Astrocyte (in vitro differentiated cells and primary cell): ENCODE results near the gene RELN. TPM values are rescaled to one million over a fixed set of nuclear protein-coding genes. Genes with fewer than 3 reads are reported as not detected.

ENCODE experiments used
- DNase-seq: peaks from one replicate; pipeline ENCODE4 v3.0.0-alpha.2; 2010; ENCODE audit warnings: low read depth
- FAIRE-seq: peaks from 2 replicates; lab custom pipeline; 2011; peaks lifted over from hg19 to GRCh38; lab: Jason Lieb, UNC
- H2AFZ ChIP-seq: 2 replicates; pipeline ENCODE4 v1.6.0; 2012; ENCODE audit warnings: low read depth, low read length, inconsistent platforms
- H3K27ac ChIP-seq: 2 replicates; pipeline ENCODE4 v1.5.1; 2011; ENCODE audit warnings: low read depth, low read length, inconsistent platforms
- H3K27me3 ChIP-seq: 2 replicates; pipeline ENCODE4 v1.6.0; 2011; ENCODE audit warnings: low read length, inconsistent platforms; ENCODE audit not compliant: insufficient read depth
- H3K36me3 ChIP-seq: 2 replicates; pipeline ENCODE4 v1.5.1; 2011; ENCODE audit warnings: low read length, inconsistent platforms; ENCODE audit not compliant: insufficient read depth
- H3K4me1 ChIP-seq: 2 replicates; pipeline ENCODE4 v1.5.1; 2011; ENCODE audit warnings: low read length, inconsistent platforms; ENCODE audit not compliant: insufficient read depth
- H3K4me2 ChIP-seq: 2 replicates; pipeline ENCODE4 v1.6.0; 2012; ENCODE audit warnings: low read length, inconsistent platforms
- H3K4me3 ChIP-seq: 2 replicates; pipeline ENCODE4 v1.5.1; 2011; ENCODE audit warnings: low read depth, mild to moderate bottlenecking, low read length, inconsistent platforms; ENCODE audit not compliant: insufficient read depth
- H3K79me2 ChIP-seq: 2 replicates; pipeline ENCODE4 v1.6.0; 2012; ENCODE audit warnings: mild to moderate bottlenecking, low read length, inconsistent platforms; ENCODE audit not compliant: insufficient read depth
- H3K9ac ChIP-seq: 2 replicates; pipeline ENCODE4 v1.6.0; 2012; ENCODE audit warnings: mild to moderate bottlenecking, low read length, inconsistent platforms
- H3K9me3 ChIP-seq: 2 replicates; pipeline ENCODE4 v1.5.1; 2012; ENCODE audit warnings: low read depth, mild to moderate bottlenecking, low read length, inconsistent platforms; ENCODE audit not compliant: insufficient read depth
- H4K20me1 ChIP-seq: 2 replicates; pipeline ENCODE4 v1.6.0; 2012; ENCODE audit warnings: low read length, inconsistent platforms; ENCODE audit not compliant: insufficient read depth
- H3K27ac Mint-ChIP-seq: one replicate; pipeline ENCODE4 v1.8.0; 2021; ENCODE audit warnings: mild to moderate bottlenecking, mixed read lengths; ENCODE audit not compliant: unreplicated experiment
- H3K27me3 Mint-ChIP-seq: one replicate; pipeline ENCODE4 v1.8.0; 2021; ENCODE audit warnings: low read depth, mixed read lengths; ENCODE audit not compliant: unreplicated experiment
- H3K36me3 Mint-ChIP-seq: one replicate; pipeline ENCODE4 v1.8.0; 2021; ENCODE audit warnings: low read depth, mixed read lengths; ENCODE audit not compliant: unreplicated experiment
- H3K4me1 Mint-ChIP-seq: one replicate; pipeline ENCODE4 v1.8.0; 2021; ENCODE audit warnings: low read depth, mixed read lengths; ENCODE audit not compliant: unreplicated experiment
- H3K4me3 Mint-ChIP-seq: one replicate; pipeline ENCODE4 v1.8.0; 2021; ENCODE audit warnings: mild to moderate bottlenecking, moderate library complexity, mixed read lengths; ENCODE audit not compliant: unreplicated experiment
- H3K9me3 Mint-ChIP-seq: one replicate; pipeline ENCODE4 v1.8.0; 2021; ENCODE audit warnings: mild to moderate bottlenecking, mixed read lengths; ENCODE audit not compliant: unreplicated experiment
- EZH2 ChIP-seq: IDR thresholded peaks from 2 replicates; pipeline ENCODE4 v1.6.1; 2012; ENCODE audit warnings: mild to moderate bottlenecking, low read length, inconsistent platforms; ENCODE audit not compliant: insufficient read depth
- total RNA-seq: library from RNA; stranded (reverse); gene quantifications from 2 replicates; pipeline ENCODE4 v1.2.1, GENCODE V29; 2021
- TF ChIP-seq, protein P1 (sequence below): IDR thresholded peaks from 2 replicates; pipeline ENCODE4 v1.5.1; 2011; ENCODE audit warnings: low read depth, mild to moderate bottlenecking, inconsistent platforms, low read length, moderate library complexity; ENCODE audit not compliant: insufficient read depth

The RELN gene
- total RNA-seq, 1 donor from 2014 or later = 0.98 TPM

GRCh38 chr7:104012835-104013234 lies 23.4 kb upstream of the RELN start:
- Histone ChIP-seq H3K27me3 (no peaks in the 10 kb centered on the region), H3K36me3 (no peaks in the 10 kb centered on the region), H3K9me3 (no peaks in the 10 kb centered on the region), H3K4me1 (no peaks in the 10 kb centered on the region), H3K9ac (no peak overlapping the region), H4K20me1 (no peaks in the 10 kb centered on the region), H3K4me2 (no peak overlapping the region), H3K27ac (no peak overlapping the region), H3K4me3 (no peak overlapping the region), H2AFZ (no peak overlapping the region), H3K79me2 (no peaks in the 10 kb centered on the region)
- Mint-ChIP-seq H3K27ac (no peak overlapping the region), H3K27me3 (peaks cover 4% of the 10 kb centered on the region), H3K36me3 (no peaks in the 10 kb centered on the region), H3K9me3 (no peaks in the 10 kb centered on the region), H3K4me1 (no peaks in the 10 kb centered on the region), H3K4me3 (no peak overlapping the region)
- FAIRE-seq = no peak
- DNase-seq = no peak
- TF ChIP-seq EZH2 = no peak
- TF ChIP-seq, protein P1, sequence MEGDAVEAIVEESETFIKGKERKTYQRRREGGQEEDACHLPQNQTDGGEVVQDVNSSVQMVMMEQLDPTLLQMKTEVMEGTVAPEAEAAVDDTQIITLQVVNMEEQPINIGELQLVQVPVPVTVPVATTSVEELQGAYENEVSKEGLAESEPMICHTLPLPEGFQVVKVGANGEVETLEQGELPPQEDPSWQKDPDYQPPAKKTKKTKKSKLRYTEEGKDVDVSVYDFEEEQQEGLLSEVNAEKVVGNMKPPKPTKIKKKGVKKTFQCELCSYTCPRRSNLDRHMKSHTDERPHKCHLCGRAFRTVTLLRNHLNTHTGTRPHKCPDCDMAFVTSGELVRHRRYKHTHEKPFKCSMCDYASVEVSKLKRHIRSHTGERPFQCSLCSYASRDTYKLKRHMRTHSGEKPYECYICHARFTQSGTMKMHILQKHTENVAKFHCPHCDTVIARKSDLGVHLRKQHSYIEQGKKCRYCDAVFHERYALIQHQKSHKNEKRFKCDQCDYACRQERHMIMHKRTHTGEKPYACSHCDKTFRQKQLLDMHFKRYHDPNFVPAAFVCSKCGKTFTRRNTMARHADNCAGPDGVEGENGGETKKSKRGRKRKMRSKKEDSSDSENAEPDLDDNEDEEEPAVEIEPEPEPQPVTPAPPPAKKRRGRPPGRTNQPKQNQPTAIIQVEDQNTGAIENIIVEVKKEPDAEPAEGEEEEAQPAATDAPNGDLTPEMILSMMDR = no peak

- Mint-ChIP-seq H3K36me3 (no peaks in the 10 kb centered on the region), H3K27me3 (peaks cover 4% of the 10 kb centered on the region), H3K4me1 (no peaks in the 10 kb centered on the region), H3K27ac (no peak overlapping the region), H3K4me3 (no peak overlapping the region), H3K9me3 (no peaks in the 10 kb centered on the region)
- no peaks in the 10 kb centered on the region for H3K4me1 ChIP-seq
- FAIRE-seq = no peak
- H3K4me2 ChIP-seq = no peak overlapping the region
- H3K79me2 ChIP-seq = no peaks in the 10 kb centered on the region
- no peak overlapping the region for H3K9ac ChIP-seq
- H3K27ac ChIP-seq = no peak overlapping the region
- no peak overlapping the region for H3K4me3 ChIP-seq
- no peaks in the 10 kb centered on the region for H3K9me3 ChIP-seq
- H3K36me3 ChIP-seq = no peaks in the 10 kb centered on the region
- no peak overlapping the region for H2AFZ ChIP-seq
- no peaks in the 10 kb centered on the region for H3K27me3 ChIP-seq
- TF ChIP-seq, protein P1 = no peak
- TF ChIP-seq EZH2 = no peak
- H4K20me1 ChIP-seq = no peaks in the 10 kb centered on the region
- no peak for DNase-seq
These were observed 22.4 kb upstream of the RELN start for GRCh38 chr7:104011829-104012228.

DNA sequence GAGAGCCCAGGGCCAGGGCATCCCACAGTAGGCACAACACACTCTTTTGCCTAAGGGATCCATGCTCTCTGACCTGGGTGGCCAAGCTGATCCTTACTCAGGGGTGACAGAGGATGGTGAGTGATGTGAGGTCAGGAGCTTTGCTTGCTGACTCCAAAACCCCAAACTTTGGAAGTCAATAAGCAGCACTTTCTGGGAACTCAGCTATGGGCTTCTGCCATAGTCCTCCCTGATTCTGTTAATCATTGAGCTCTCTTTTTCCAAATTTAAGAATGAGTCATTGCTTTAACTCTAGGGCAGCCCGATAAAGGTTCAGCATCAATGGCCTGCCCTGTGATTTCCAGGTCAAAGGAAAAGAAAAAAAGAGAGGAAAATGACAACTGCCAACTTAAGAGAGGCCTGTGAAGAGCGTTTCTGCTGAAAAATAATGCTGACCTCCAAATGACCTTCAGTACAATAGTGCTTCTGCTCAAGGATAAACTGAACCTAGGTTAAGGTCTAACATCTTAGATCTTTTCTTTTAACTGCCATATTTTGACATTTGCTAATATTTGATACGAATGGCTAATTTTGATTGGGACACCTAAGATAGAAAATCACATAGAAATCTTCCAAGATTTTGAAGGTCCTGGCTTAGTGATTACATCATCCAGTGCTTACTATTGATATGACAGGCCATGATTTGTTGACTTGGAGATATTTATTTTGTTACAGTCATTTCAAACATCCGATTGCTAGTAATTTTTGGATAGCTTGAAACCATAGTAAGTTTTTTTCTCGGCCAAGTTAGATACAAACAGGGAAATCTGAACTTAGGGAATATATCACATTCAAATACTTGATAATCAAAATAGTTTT lies 20.8 kb upstream of the RELN start:
- H3K27me3 Mint-ChIP-seq = no peaks in the 10 kb centered on the region
- H3K27ac ChIP-seq = no peak overlapping the region
- no peaks in the 10 kb centered on the region for H4K20me1 ChIP-seq
- H2AFZ ChIP-seq = no peak overlapping the region
- no peaks in the 10 kb centered on the region for H3K36me3 Mint-ChIP-seq
- DNase-seq = no peak
- H3K4me1 Mint-ChIP-seq = no peaks in the 10 kb centered on the region
- no peak overlapping the region for H3K4me2 ChIP-seq
- H3K4me3 ChIP-seq = no peak overlapping the region
- H3K27ac Mint-ChIP-seq = no peak overlapping the region
- no peak for TF ChIP-seq EZH2
- TF ChIP-seq, protein P1 = no peak
- H3K9ac ChIP-seq = no peak overlapping the region
- H3K9me3 ChIP-seq = no peaks in the 10 kb centered on the region
- no peak overlapping the region for H3K4me3 Mint-ChIP-seq
- H3K36me3 ChIP-seq = no peaks in the 10 kb centered on the region
- H3K79me2 ChIP-seq = no peaks in the 10 kb centered on the region
- no peaks in the 10 kb centered on the region for H3K4me1 ChIP-seq
- no peak for FAIRE-seq
- H3K9me3 Mint-ChIP-seq = no peaks in the 10 kb centered on the region
- H3K27me3 ChIP-seq = no peaks in the 10 kb centered on the region
